Brain microvascular endothelial cell (primary cell): ENCODE results near the gene RNMT.

Experiments
- DNase-seq: peaks from one replicate; pipeline ENCODE4 v3.0.0-alpha.2; 2020
- H3K27ac ChIP-seq: fragments of 250-450 bp; sonication (Bioruptor Pico); 2 replicates; pipeline ENCODE4 v1.5.1; 2020; ENCODE audit warnings: mild to moderate bottlenecking, moderate library complexity
- H3K27me3 ChIP-seq: fragments of 250-450 bp; sonication (Bioruptor Pico); replicated peaks from 2 replicates; pipeline ENCODE4 v1.5.1; 2020; ENCODE audit warnings: mild to moderate bottlenecking
- H3K36me3 ChIP-seq: fragments of 250-450 bp; sonication (Bioruptor Pico); replicated peaks from 2 replicates; pipeline ENCODE4 v1.5.1; 2020; ENCODE audit warnings: mild to moderate bottlenecking
- H3K4me3 ChIP-seq: 2 replicates; pipeline ENCODE4 v1.5.1; 2011; ENCODE audit warnings: low read depth, mild to moderate bottlenecking, control low read depth, low read length, moderate library complexity
- CTCF ChIP-seq: IDR thresholded peaks from 2 replicates; pipeline ENCODE4 v1.5.1; 2011; ENCODE audit warnings: low read depth, mild to moderate bottlenecking, moderate library complexity, low read length, control low read depth, inconsistent platforms; ENCODE audit errors: missing control alignments
- in situ Hi-C: cut with HindIII; loops from 2 replicates; pipeline ENCODE4 v1.10.0; 2017; ENCODE audit warnings: low sequenced_read_pairs, low pct_ligation_motif_present

RNMT gene

GRCh38 chr18:13811993-13812392, 85.5 kb downstream of the RNMT start:
- no peak overlapping the region for H3K4me3 ChIP-seq
- H3K27me3 ChIP-seq: no peaks in the 10 kb centered on the region
- DNase-seq: no peak
- H3K36me3 ChIP-seq: no peaks in the 10 kb centered on the region
- H3K27ac ChIP-seq: no peak overlapping the region
- TF ChIP-seq CTCF: peak; percentile 32
- in situ Hi-C loops: no loop called here

- in situ Hi-C loops: no loop called here
- TF ChIP-seq CTCF: peak; percentile 87
- Histone ChIP-seq H3K27ac (no peak overlapping the region), H3K4me3 (no peak overlapping the region), H3K36me3 (no peaks in the 10 kb centered on the region), H3K27me3 (no peaks in the 10 kb centered on the region)
- peak; percentile 61 for DNase-seq
Measured at GRCh38 chr18:13813271-13813849, 86.9 kb downstream of the RNMT start.
